ENCODE measurements around the gene ANXA2R. TPM values are rescaled to one million over a fixed set of nuclear protein-coding genes. Genes with fewer than 3 reads are reported as not detected.

Gene ANXA2R
- total and polyA plus RNA-seq, 9 of the 15 experiments (the other 6 are each of a cell fraction or from before 2014, with no cell fraction given) = 2.1 to 4.8 (median 3.4) TPM

DNA sequence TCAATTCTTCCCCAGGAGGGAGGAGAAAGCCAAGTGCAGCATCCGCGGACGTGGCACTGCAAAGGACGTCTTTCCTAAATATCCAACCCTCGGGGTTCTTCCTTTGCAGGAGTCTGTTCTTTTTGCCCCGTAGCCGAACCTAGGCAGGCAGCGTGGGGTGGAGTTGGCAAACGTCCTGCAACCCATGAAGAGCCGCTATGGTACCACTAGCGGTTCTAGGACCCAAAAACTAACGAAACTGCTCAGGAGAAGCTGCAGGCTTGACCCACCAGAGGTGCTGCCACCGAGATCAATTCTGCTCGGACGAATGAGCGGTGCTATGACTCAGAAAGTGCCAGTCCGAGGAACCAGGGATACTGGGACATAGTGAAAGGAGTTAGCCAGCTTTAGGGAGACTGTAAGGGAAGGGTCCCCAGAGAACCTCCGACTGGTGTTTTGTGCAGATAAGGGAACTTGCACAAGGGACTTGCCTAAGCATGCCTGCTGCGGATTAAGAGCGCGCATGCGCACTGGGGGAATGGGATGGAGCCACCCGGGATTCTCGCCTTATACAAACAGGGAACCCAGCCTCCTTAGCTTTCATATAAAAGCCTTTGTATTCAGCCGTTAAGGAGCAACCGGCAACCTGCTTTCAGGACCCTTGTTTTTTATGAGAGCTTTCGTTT is 32.7 kb downstream of the ANXA2R start (continued):
- TF ChIP-seq, protein P1, sequence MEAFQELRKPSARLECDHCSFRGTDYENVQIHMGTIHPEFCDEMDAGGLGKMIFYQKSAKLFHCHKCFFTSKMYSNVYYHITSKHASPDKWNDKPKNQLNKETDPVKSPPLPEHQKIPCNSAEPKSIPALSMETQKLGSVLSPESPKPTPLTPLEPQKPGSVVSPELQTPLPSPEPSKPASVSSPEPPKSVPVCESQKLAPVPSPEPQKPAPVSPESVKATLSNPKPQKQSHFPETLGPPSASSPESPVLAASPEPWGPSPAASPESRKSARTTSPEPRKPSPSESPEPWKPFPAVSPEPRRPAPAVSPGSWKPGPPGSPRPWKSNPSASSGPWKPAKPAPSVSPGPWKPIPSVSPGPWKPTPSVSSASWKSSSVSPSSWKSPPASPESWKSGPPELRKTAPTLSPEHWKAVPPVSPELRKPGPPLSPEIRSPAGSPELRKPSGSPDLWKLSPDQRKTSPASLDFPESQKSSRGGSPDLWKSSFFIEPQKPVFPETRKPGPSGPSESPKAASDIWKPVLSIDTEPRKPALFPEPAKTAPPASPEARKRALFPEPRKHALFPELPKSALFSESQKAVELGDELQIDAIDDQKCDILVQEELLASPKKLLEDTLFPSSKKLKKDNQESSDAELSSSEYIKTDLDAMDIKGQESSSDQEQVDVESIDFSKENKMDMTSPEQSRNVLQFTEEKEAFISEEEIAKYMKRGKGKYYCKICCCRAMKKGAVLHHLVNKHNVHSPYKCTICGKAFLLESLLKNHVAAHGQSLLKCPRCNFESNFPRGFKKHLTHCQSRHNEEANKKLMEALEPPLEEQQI (IDR thresholded peaks at IDR 0.05) = no peak
- TF ChIP-seq, protein P2, sequence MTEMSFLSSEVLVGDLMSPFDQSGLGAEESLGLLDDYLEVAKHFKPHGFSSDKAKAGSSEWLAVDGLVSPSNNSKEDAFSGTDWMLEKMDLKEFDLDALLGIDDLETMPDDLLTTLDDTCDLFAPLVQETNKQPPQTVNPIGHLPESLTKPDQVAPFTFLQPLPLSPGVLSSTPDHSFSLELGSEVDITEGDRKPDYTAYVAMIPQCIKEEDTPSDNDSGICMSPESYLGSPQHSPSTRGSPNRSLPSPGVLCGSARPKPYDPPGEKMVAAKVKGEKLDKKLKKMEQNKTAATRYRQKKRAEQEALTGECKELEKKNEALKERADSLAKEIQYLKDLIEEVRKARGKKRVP (CRISPR knock-in tag; IDR thresholded peaks at IDR 0.05) = no peak
- TF ChIP-seq POLR2AphosphoS5 (IDR thresholded peaks at IDR 0.05; ENCODE audit: control insufficient read depth, insufficient read depth, low read depth, low read length) (peak; percentile 81), POLR2H (tag; IDR thresholded peaks at IDR 0.05; ENCODE audit: low read depth) (no peak), PCBP2 (IDR thresholded peaks at IDR 0.05; ENCODE audit: low read depth, low read length, poor library complexity, severe bottlenecking) (no peak), SMARCE1 (IDR thresholded peaks at IDR 0.05) (peak; percentile 79), PML (IDR thresholded peaks at IDR 0.05; ENCODE audit: low read length) (peak; percentile 65; the same call in 1 of the 2 replicates), HSF4 (CRISPR knock-in tag; IDR thresholded peaks at IDR 0.05; ENCODE audit: borderline replicate concordance) (no peak), TAF1 (IDR thresholded peaks at IDR 0.05; ENCODE audit: control insufficient read depth, extremely low read depth, insufficient read depth, low read length, severe bottlenecking) (no peak), GTF2A2 (tag; IDR thresholded peaks at IDR 0.05) (no peak; the same call in 1 of the 2 replicates), ARHGAP35 (IDR thresholded peaks at IDR 0.05; ENCODE audit: partially characterized antibody) (no peak), TBP (optimal IDR thresholded peaks at IDR 0.05; ENCODE audit: low read depth, low read length) (peak; percentile 26), NCOA1 (IDR thresholded peaks at IDR 0.05; ENCODE audit: low read depth) (peak; percentile 38; the same call in 1 of the 2 replicates), HDAC1 (IDR thresholded peaks at IDR 0.05) (peak in 1 of 2 experiments; percentile 54; a peak in 2 of 4 replicates), ZNF76 (CRISPR knock-in tag; IDR thresholded peaks at IDR 0.05; ENCODE audit: borderline replicate concordance) (no peak), ZNF175 (CRISPR knock-in tag; IDR thresholded peaks at IDR 0.05; ENCODE audit: low read depth) (no peak)
- TF ChIP-seq, protein P3, sequence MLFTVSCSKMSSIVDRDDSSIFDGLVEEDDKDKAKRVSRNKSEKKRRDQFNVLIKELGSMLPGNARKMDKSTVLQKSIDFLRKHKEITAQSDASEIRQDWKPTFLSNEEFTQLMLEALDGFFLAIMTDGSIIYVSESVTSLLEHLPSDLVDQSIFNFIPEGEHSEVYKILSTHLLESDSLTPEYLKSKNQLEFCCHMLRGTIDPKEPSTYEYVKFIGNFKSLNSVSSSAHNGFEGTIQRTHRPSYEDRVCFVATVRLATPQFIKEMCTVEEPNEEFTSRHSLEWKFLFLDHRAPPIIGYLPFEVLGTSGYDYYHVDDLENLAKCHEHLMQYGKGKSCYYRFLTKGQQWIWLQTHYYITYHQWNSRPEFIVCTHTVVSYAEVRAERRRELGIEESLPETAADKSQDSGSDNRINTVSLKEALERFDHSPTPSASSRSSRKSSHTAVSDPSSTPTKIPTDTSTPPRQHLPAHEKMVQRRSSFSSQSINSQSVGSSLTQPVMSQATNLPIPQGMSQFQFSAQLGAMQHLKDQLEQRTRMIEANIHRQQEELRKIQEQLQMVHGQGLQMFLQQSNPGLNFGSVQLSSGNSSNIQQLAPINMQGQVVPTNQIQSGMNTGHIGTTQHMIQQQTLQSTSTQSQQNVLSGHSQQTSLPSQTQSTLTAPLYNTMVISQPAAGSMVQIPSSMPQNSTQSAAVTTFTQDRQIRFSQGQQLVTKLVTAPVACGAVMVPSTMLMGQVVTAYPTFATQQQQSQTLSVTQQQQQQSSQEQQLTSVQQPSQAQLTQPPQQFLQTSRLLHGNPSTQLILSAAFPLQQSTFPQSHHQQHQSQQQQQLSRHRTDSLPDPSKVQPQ (CRISPR knock-in tag; IDR thresholded peaks at IDR 0.05; ENCODE audit: borderline replicate concordance) = no peak
- TF ChIP-seq, protein P4, sequence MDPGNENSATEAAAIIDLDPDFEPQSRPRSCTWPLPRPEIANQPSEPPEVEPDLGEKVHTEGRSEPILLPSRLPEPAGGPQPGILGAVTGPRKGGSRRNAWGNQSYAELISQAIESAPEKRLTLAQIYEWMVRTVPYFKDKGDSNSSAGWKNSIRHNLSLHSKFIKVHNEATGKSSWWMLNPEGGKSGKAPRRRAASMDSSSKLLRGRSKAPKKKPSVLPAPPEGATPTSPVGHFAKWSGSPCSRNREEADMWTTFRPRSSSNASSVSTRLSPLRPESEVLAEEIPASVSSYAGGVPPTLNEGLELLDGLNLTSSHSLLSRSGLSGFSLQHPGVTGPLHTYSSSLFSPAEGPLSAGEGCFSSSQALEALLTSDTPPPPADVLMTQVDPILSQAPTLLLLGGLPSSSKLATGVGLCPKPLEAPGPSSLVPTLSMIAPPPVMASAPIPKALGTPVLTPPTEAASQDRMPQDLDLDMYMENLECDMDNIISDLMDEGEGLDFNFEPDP (CRISPR knock-in tag; IDR thresholded peaks at IDR 0.05) = no peak; the same call in 1 of the 2 replicates

Data from K562 (cell line).